GM23338 (cell line): ENCODE data around the gene TRA2A. TPM values are rescaled to one million over a fixed set of nuclear protein-coding genes. Genes with fewer than 3 reads are reported as not detected.
A peak's percentile ranks its signal among the peaks of the same experiment; 100 is the strongest.

ENCODE experiments used
- ATAC-seq: fragments of 200-7000 bp; cut with Tn5 transposase; 3 replicates; pipeline ENCODE4 v1.9.1; 2020
- DNase-seq: peaks from one replicate; pipeline ENCODE4 v3.0.0-alpha.2; 2015; ENCODE audit warnings: low spot score
- H2AFZ ChIP-seq: fragments of 200-600 bp; sonication (generic); 2 replicates; pipeline ENCODE4 v1.8.0; 2016; ENCODE audit warnings: antibody characterized with exemption, mild to moderate bottlenecking, moderate library complexity
- H3F3A ChIP-seq: fragments of 200-600 bp; sonication (generic); replicated peaks from 2 replicates; pipeline ENCODE4 v1.8.0; 2017; ENCODE audit warnings: antibody characterized with exemption, mixed run types, low read depth
- H3K27ac ChIP-seq: fragments of 200-600 bp; sonication (generic); 2 replicates; pipeline ENCODE4 v1.6.1; 2016; ENCODE audit warnings: low read depth
- H3K27me3 ChIP-seq: fragments of 200-600 bp; sonication (generic); 2 replicates; pipeline ENCODE4 v1.8.0; 2016; ENCODE audit warnings: mild to moderate bottlenecking, mixed run types, moderate library complexity; ENCODE audit not compliant: insufficient read depth
- H3K36me3 ChIP-seq: fragments of 200-600 bp; sonication (generic); 2 replicates; pipeline ENCODE4 v1.8.0; 2016; ENCODE audit warnings: mild to moderate bottlenecking; ENCODE audit not compliant: insufficient read depth
- H3K4me1 ChIP-seq: fragments of 200-600 bp; sonication (generic); 2 replicates; pipeline ENCODE4 v1.8.0; 2016; ENCODE audit warnings: mild to moderate bottlenecking, moderate library complexity; ENCODE audit not compliant: insufficient read depth
- H3K4me2 ChIP-seq: fragments of 200-600 bp; sonication (generic); 2 replicates; pipeline ENCODE4 v1.7.1; 2017; ENCODE audit warnings: mixed run types
- H3K4me3 ChIP-seq: fragments of 200-600 bp; sonication (generic); 2 replicates; pipeline ENCODE4 v1.6.1; 2016; ENCODE audit warnings: mixed run types
- H3K79me2 ChIP-seq: fragments of 200-600 bp; sonication (generic); replicated peaks from 2 replicates; pipeline ENCODE4 v1.8.0; 2017; ENCODE audit warnings: mild to moderate bottlenecking; ENCODE audit not compliant: insufficient read depth
- H3K9me2 ChIP-seq: fragments of 200-600 bp; sonication (generic); 2 replicates; pipeline ENCODE4 v1.8.0; 2017; ENCODE audit not compliant: insufficient read depth
- H4K20me1 ChIP-seq: fragments of 200-600 bp; sonication (generic); replicated peaks from 2 replicates; pipeline ENCODE4 v1.8.0; 2017; ENCODE audit warnings: mild to moderate bottlenecking; ENCODE audit not compliant: insufficient read depth
- H3K27ac Mint-ChIP-seq: 2 replicates; pipeline ENCODE4 v1.8.0; 2020; ENCODE audit warnings: inconsistent platforms, mild to moderate bottlenecking, moderate library complexity, mixed read lengths
- H3K27me3 Mint-ChIP-seq: 3 replicates; pipeline ENCODE4 v1.8.0; 2022; ENCODE audit warnings: low read depth, mild to moderate bottlenecking, moderate library complexity, mixed read lengths, inconsistent platforms; ENCODE audit not compliant: insufficient read depth, poor library complexity
- H3K36me3 Mint-ChIP-seq: 3 replicates; pipeline ENCODE4 v1.8.0; 2021; ENCODE audit warnings: low read depth, mild to moderate bottlenecking, inconsistent platforms, moderate library complexity, mixed read lengths
- H3K4me1 Mint-ChIP-seq: 3 replicates; pipeline ENCODE4 v1.8.0; 2020; ENCODE audit warnings: mild to moderate bottlenecking, inconsistent platforms, mixed read lengths
- H3K4me3 Mint-ChIP-seq: 3 replicates; pipeline ENCODE4 v1.8.0; 2021; ENCODE audit warnings: moderate library complexity, mild to moderate bottlenecking, inconsistent platforms, mixed read lengths
- H3K9me3 Mint-ChIP-seq: 3 replicates; pipeline ENCODE4 v1.8.0; 2020; ENCODE audit warnings: moderate library complexity, mild to moderate bottlenecking, inconsistent platforms, mixed read lengths
- CREB1 ChIP-seq: fragments of 250-450 bp; sonication (Bioruptor Pico); IDR thresholded peaks from 2 replicates; pipeline ENCODE4 v1.5.0; 2020; ENCODE audit warnings: low read depth, mild to moderate bottlenecking, moderate library complexity
- JUNB ChIP-seq: IDR thresholded peaks from one replicate; pipeline ENCODE4 v1.6.1; 2016; ENCODE audit warnings: antibody characterized with exemption; ENCODE audit not compliant: unreplicated experiment
- NANOG ChIP-seq: IDR thresholded peaks from 2 replicates; pipeline ENCODE4 v1.6.1; 2016; ENCODE audit warnings: antibody characterized with exemption, borderline replicate concordance
- STAT1 ChIP-seq: IDR thresholded peaks from one replicate; pipeline ENCODE4 v1.6.1; 2016; ENCODE audit warnings: antibody characterized with exemption; ENCODE audit not compliant: unreplicated experiment
- ZNF114 ChIP-seq: fragments of 250-450 bp; sonication (Bioruptor Pico); IDR thresholded peaks from 2 replicates; pipeline ENCODE4 v1.5.0; 2020; ENCODE audit warnings: mild to moderate bottlenecking, moderate library complexity
- ZNF331 ChIP-seq: fragments of 250-450 bp; sonication (Bioruptor Pico); IDR thresholded peaks from 2 replicates; pipeline ENCODE4 v1.5.0; 2020; ENCODE audit warnings: low read depth, mild to moderate bottlenecking, moderate library complexity
- polyA plus RNA-seq: library from polyadenylated mRNA; unstranded; fragments of >200 nt; fragmentation: Nextera tagmentation; extraction: Ambion mirVana; gene quantifications from 2 replicates; pipeline ENCODE4 v1.2.1, GENCODE V29; 2016
- total RNA-seq: library from RNA; depleted of rRNA; stranded (reverse); fragments of >200 nt; shearing (Covaris generic); gene quantifications from 2 replicates; pipeline ENCODE4 v1.2.3, GENCODE V29; 2014
- TF ChIP-seq, protein P1 (sequence below), 2 experiments: fragments of 200-600 bp in 1 of 2; sonication (generic) in 1 of 2; conservative IDR thresholded peaks; 2 replicates each; pipeline versions ENCODE4 v1.5.1 to v1.6.1; 2016 to 2017; ENCODE audit warnings: antibody characterized with exemption in 2 of 2, low read depth in 2 of 2, mild to moderate bottlenecking in 2 of 2, moderate library complexity in 1 of 2
- TF ChIP-seq, protein P2 (sequence below): IDR thresholded peaks from 2 replicates; pipeline ENCODE4 v1.6.1; 2016; ENCODE audit warnings: antibody characterized with exemption
- TF ChIP-seq, protein P3 (sequence below): fragments of 250-450 bp; sonication (Bioruptor Pico); IDR thresholded peaks from 2 replicates; pipeline ENCODE4 v1.5.0; 2020; ENCODE audit warnings: mild to moderate bottlenecking, moderate library complexity

The TRA2A gene
- total and polyA plus RNA-seq, 2 experiments from 2014 or later = 82.6 to 271 TPM

DNA sequence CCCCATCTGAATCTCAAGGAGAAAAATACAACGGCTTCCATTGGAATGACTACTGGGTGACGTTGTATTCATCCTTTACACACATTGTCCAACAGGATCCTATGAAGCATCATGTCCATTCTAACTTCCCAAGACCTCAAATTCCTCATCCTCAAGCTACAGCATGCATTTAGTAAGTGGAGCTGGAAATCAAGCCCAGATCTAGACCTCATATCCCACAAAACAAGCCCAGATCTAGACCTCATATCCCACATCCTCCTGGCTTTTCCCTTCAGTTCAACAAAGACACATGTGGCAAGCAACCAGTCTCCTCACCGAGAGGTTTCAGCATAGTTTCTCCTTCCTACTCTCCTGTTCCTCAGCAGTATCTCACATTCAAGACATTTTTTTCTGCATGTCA is 73.7 kb downstream of the TRA2A start:
- no peak for DNase-seq
- no peak overlapping the region for H2AFZ ChIP-seq
- H3K4me1 ChIP-seq = peaks cover 60% of the 10 kb centered on the region
- H3K27me3 ChIP-seq = no peaks in the 10 kb centered on the region
- Mint-ChIP-seq H3K4me1 (peaks cover 73% of the 10 kb centered on the region), H3K4me3 (no peak overlapping the region; the same call in 2 of the 3 replicates), H3K27me3 (peaks cover 11% of the 10 kb centered on the region), H3K36me3 (peaks cover 79% of the 10 kb centered on the region), H3K27ac (peak overlapping the region; percentile 47), H3K9me3 (no peaks in the 10 kb centered on the region)
- 0 out of 2 replicates have a peak overlapping the region, but pooled peaks have one; percentile 10 for H3K4me2 ChIP-seq
- H3K79me2 ChIP-seq = peaks cover 100% of the 10 kb centered on the region
- H3F3A ChIP-seq = no peaks in the 10 kb centered on the region; the same call in 1 of the 2 replicates
- H3K36me3 ChIP-seq = no peaks in the 10 kb centered on the region
- peak overlapping the region; percentile 45; the same call in 1 of the 2 replicates for H3K27ac ChIP-seq
- peaks cover 96% of the 10 kb centered on the region for H4K20me1 ChIP-seq
- H3K4me3 ChIP-seq = no peak overlapping the region
- no peak for ATAC-seq
- TF ChIP-seq ZNF331 (CRISPR knock-in tag) (no peak), STAT1 (no peak), ZNF114 (CRISPR knock-in tag) (no peak), JUNB (no peak), CREB1 (CRISPR knock-in tag) (no peak)
- TF ChIP-seq, protein P1, sequence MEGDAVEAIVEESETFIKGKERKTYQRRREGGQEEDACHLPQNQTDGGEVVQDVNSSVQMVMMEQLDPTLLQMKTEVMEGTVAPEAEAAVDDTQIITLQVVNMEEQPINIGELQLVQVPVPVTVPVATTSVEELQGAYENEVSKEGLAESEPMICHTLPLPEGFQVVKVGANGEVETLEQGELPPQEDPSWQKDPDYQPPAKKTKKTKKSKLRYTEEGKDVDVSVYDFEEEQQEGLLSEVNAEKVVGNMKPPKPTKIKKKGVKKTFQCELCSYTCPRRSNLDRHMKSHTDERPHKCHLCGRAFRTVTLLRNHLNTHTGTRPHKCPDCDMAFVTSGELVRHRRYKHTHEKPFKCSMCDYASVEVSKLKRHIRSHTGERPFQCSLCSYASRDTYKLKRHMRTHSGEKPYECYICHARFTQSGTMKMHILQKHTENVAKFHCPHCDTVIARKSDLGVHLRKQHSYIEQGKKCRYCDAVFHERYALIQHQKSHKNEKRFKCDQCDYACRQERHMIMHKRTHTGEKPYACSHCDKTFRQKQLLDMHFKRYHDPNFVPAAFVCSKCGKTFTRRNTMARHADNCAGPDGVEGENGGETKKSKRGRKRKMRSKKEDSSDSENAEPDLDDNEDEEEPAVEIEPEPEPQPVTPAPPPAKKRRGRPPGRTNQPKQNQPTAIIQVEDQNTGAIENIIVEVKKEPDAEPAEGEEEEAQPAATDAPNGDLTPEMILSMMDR (conservative IDR thresholded peaks at IDR 0.05; ENCODE audit: low read depth in 2 of 2) = no peak
- TF ChIP-seq, protein P2, sequence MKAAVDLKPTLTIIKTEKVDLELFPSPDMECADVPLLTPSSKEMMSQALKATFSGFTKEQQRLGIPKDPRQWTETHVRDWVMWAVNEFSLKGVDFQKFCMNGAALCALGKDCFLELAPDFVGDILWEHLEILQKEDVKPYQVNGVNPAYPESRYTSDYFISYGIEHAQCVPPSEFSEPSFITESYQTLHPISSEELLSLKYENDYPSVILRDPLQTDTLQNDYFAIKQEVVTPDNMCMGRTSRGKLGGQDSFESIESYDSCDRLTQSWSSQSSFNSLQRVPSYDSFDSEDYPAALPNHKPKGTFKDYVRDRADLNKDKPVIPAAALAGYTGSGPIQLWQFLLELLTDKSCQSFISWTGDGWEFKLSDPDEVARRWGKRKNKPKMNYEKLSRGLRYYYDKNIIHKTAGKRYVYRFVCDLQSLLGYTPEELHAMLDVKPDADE = no peak
- no peaks in the 10 kb centered on the region for H3K9me2 ChIP-seq

DNA sequence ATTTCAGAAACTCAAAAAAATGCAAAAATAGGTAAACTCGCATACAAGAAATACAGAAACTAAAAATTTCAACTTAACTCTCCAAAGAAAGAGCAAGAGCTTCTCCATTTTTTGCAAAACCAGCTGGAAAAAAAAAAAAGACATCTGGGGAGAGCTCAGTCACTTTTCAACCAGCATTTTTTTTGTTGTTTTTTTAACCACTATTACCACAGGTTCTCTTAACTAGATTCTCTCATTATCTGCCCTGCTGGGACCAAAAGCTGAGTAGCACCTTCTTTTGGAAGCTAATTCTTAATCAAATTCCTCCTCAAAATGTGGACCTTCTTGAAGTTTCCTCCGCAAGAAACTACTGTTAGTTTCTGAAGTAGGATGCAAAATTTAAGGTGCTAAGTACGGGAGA is 75.7 kb downstream of the TRA2A start:
- H3K79me2 ChIP-seq = peaks cover 100% of the 10 kb centered on the region
- H3F3A ChIP-seq = peaks cover 2% of the 10 kb centered on the region; the same call in 1 of the 2 replicates
- H3K4me1 ChIP-seq = peaks cover 53% of the 10 kb centered on the region
- no peaks in the 10 kb centered on the region for H3K36me3 ChIP-seq
- H3K27me3 ChIP-seq = no peaks in the 10 kb centered on the region
- Mint-ChIP-seq H3K4me3 (peak overlapping the region; percentile 6; the same call in 1 of the 3 replicates), H3K9me3 (no peaks in the 10 kb centered on the region), H3K27me3 (peaks cover 11% of the 10 kb centered on the region), H3K4me1 (peaks cover 59% of the 10 kb centered on the region), H3K36me3 (peaks cover 70% of the 10 kb centered on the region), H3K27ac (no peak overlapping the region)
- no peaks in the 10 kb centered on the region for H3K9me2 ChIP-seq
- no peak for DNase-seq
- no peak overlapping the region for H2AFZ ChIP-seq
- H4K20me1 ChIP-seq = peaks cover 98% of the 10 kb centered on the region
- peak overlapping the region; percentile 26 for H3K27ac ChIP-seq
- peak overlapping the region; percentile 63 for H3K4me2 ChIP-seq
- no peak for ATAC-seq
- peak overlapping the region; percentile 14 for H3K4me3 ChIP-seq
- TF ChIP-seq NANOG (no peak), JUNB (no peak)
- TF ChIP-seq, protein P3, sequence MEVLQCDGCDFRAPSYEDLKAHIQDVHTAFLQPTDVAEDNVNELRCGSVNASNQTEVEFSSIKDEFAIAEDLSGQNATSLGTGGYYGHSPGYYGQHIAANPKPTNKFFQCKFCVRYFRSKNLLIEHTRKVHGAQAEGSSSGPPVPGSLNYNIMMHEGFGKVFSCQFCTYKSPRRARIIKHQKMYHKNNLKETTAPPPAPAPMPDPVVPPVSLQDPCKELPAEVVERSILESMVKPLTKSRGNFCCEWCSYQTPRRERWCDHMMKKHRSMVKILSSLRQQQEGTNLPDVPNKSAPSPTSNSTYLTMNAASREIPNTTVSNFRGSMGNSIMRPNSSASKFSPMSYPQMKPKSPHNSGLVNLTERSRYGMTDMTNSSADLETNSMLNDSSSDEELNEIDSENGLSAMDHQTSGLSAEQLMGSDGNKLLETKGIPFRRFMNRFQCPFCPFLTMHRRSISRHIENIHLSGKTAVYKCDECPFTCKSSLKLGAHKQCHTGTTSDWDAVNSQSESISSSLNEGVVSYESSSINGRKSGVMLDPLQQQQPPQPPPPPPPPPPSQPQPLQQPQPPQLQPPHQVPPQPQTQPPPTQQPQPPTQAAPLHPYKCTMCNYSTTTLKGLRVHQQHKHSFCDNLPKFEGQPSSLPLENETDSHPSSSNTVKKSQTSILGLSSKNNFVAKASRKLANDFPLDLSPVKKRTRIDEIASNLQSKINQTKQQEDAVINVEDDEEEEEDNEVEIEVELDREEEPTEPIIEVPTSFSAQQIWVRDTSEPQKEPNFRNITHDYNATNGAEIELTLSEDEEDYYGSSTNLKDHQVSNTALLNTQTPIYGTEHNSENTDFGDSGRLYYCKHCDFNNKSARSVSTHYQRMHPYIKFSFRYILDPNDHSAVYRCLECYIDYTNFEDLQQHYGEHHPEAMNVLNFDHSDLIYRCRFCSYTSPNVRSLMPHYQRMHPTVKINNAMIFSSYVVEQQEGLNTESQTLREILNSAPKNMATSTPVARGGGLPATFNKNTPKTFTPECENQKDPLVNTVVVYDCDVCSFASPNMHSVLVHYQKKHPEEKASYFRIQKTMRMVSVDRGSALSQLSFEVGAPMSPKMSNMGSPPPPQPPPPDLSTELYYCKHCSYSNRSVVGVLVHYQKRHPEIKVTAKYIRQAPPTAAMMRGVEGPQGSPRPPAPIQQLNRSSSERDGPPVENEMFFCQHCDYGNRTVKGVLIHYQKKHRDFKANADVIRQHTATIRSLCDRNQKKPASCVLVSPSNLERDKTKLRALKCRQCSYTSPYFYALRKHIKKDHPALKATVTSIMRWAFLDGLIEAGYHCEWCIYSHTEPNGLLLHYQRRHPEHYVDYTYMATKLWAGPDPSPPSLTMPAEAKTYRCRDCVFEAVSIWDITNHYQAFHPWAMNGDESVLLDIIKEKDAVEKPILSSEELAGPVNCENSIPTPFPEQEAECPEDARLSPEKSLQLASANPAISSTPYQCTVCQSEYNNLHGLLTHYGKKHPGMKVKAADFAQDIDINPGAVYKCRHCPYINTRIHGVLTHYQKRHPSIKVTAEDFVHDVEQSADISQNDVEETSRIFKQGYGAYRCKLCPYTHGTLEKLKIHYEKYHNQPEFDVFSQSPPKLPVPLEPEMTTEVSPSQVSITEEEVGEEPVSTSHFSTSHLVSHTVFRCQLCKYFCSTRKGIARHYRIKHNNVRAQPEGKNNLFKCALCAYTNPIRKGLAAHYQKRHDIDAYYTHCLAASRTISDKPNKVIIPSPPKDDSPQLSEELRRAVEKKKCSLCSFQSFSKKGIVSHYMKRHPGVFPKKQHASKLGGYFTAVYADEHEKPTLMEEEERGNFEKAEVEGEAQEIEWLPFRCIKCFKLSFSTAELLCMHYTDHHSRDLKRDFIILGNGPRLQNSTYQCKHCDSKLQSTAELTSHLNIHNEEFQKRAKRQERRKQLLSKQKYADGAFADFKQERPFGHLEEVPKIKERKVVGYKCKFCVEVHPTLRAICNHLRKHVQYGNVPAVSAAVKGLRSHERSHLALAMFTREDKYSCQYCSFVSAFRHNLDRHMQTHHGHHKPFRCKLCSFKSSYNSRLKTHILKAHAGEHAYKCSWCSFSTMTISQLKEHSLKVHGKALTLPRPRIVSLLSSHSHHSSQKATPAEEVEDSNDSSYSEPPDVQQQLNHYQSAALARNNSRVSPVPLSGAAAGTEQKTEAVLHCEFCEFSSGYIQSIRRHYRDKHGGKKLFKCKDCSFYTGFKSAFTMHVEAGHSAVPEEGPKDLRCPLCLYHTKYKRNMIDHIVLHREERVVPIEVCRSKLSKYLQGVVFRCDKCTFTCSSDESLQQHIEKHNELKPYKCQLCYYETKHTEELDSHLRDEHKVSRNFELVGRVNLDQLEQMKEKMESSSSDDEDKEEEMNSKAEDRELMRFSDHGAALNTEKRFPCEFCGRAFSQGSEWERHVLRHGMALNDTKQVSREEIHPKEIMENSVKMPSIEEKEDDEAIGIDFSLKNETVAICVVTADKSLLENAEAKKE = no peak
